Measurements from ENCODE around the gene MLLT6. TPM values are rescaled to one million over a fixed set of nuclear protein-coding genes. Genes with fewer than 3 reads are reported as not detected.

Gene MLLT6
- total RNA-seq, 1 donor from 2014 or later: 155 TPM

DNA sequence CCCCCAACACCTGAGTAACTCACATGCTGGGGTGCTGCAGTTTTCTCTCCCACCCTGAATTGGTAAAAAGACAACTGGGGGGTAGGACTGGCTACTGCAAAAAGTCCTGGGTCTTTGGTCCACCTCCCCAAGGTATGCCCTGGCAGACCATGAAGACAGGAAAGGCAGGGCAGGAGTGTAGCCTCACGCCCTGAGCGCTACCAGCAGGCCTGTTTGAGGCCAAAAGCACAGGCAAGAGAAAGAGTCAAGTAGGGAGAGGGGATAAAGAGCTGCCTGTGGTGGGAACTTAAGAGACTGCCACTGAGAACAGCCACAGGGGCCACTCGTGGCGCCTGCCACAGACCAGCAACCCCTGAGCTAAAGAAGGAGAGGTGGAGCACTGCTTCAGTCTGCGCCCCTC, 61.3 kb downstream of the MLLT6 start:
- no peaks in the 10 kb centered on the region for H3K4me1 Mint-ChIP-seq (ENCODE audit: low read depth)
- TF ChIP-seq, protein P1, sequence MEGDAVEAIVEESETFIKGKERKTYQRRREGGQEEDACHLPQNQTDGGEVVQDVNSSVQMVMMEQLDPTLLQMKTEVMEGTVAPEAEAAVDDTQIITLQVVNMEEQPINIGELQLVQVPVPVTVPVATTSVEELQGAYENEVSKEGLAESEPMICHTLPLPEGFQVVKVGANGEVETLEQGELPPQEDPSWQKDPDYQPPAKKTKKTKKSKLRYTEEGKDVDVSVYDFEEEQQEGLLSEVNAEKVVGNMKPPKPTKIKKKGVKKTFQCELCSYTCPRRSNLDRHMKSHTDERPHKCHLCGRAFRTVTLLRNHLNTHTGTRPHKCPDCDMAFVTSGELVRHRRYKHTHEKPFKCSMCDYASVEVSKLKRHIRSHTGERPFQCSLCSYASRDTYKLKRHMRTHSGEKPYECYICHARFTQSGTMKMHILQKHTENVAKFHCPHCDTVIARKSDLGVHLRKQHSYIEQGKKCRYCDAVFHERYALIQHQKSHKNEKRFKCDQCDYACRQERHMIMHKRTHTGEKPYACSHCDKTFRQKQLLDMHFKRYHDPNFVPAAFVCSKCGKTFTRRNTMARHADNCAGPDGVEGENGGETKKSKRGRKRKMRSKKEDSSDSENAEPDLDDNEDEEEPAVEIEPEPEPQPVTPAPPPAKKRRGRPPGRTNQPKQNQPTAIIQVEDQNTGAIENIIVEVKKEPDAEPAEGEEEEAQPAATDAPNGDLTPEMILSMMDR (IDR thresholded peaks at IDR 0.05; ENCODE audit: unreplicated experiment): no peak
- no peak overlapping the region for H3K27ac Mint-ChIP-seq
- no peaks in the 10 kb centered on the region for H3K27me3 Mint-ChIP-seq
- no peak overlapping the region for H3K4me3 Mint-ChIP-seq (ENCODE audit: low read depth)
- no peak for DNase-seq (ENCODE audit: low spot score, unreplicated experiment)
- peaks cover 25% of the 10 kb centered on the region for H3K36me3 Mint-ChIP-seq (ENCODE audit: insufficient read depth)
- no peaks in the 10 kb centered on the region for H3K9me3 Mint-ChIP-seq (ENCODE audit: low read depth)

GRCh38 chr17:38768417-38768816, 63.3 kb downstream of the MLLT6 start:
- DNase-seq (ENCODE audit: low spot score, unreplicated experiment): no peak
- TF ChIP-seq, protein P1 (IDR thresholded peaks at IDR 0.05; ENCODE audit: unreplicated experiment): no peak
- Mint-ChIP-seq H3K36me3 (ENCODE audit: insufficient read depth) (peaks cover 30% of the 10 kb centered on the region), H3K4me1 (ENCODE audit: low read depth) (no peaks in the 10 kb centered on the region), H3K4me3 (ENCODE audit: low read depth) (no peak overlapping the region), H3K9me3 (ENCODE audit: low read depth) (no peaks in the 10 kb centered on the region), H3K27ac (no peak overlapping the region), H3K27me3 (no peaks in the 10 kb centered on the region)

GRCh38 chr17:38773258-38773657, 68.2 kb downstream of the MLLT6 start:
- Mint-ChIP-seq H3K27ac (no peak overlapping the region), H3K4me3 (ENCODE audit: low read depth) (no peak overlapping the region), H3K27me3 (no peaks in the 10 kb centered on the region), H3K36me3 (ENCODE audit: insufficient read depth) (peaks cover 21% of the 10 kb centered on the region), H3K4me1 (ENCODE audit: low read depth) (no peaks in the 10 kb centered on the region), H3K9me3 (ENCODE audit: low read depth) (no peaks in the 10 kb centered on the region)
- no peak for DNase-seq (ENCODE audit: low spot score, unreplicated experiment)
- TF ChIP-seq, protein P1 (IDR thresholded peaks at IDR 0.05; ENCODE audit: unreplicated experiment): no peak

GRCh38 chr17:38777641-38778250, 72.7 kb downstream of the MLLT6 start:
- H3K9me3 Mint-ChIP-seq (ENCODE audit: low read depth): no peaks in the 10 kb centered on the region
- DNase-seq (ENCODE audit: low spot score, unreplicated experiment): no peak
- TF ChIP-seq, protein P1 (IDR thresholded peaks at IDR 0.05; ENCODE audit: unreplicated experiment): no peak
- no peaks in the 10 kb centered on the region for H3K4me1 Mint-ChIP-seq (ENCODE audit: low read depth)
- peaks cover 23% of the 10 kb centered on the region for H3K36me3 Mint-ChIP-seq (ENCODE audit: insufficient read depth)
- H3K27ac Mint-ChIP-seq: no peak overlapping the region
- H3K4me3 Mint-ChIP-seq (ENCODE audit: low read depth): no peak overlapping the region
- H3K27me3 Mint-ChIP-seq: no peaks in the 10 kb centered on the region

Small RNA genes within 50 kb of the gene (microRNA-seq; reads per million reads assigned to microRNA genes)
- gene MIR4726 (ENCODE audit: borderline number of aligned reads, unreplicated experiment) (4.8 reads per million), gene MIR4734 (ENCODE audit: borderline number of aligned reads, unreplicated experiment) (3.0 reads per million)

Other genes with a start within 250 kb of the MLLT6 start
- 13.8 and 16.7 TPM in 2 replicates for gene SRCIN1, start 99.3 kb upstream of the MLLT6 start, total RNA-seq
- 8.2 and 10.0 TPM in 2 replicates for gene EPOP, start 30.3 kb upstream of the MLLT6 start, total RNA-seq
- gene CISD3, start 25.1 kb downstream of the MLLT6 start, total RNA-seq: 5.1 and 5.9 TPM in 2 replicates
- gene PCGF2, start 43.1 kb downstream of the MLLT6 start, total RNA-seq: 109 and 112 TPM in 2 replicates
- 134 and 138 TPM in 2 replicates for gene PSMB3, start 47.5 kb downstream of the MLLT6 start, total RNA-seq
- 66.8 and 77.8 TPM in 2 replicates for gene PIP4K2B, start 94.3 kb downstream of the MLLT6 start, total RNA-seq
- 17.1 and 19.9 TPM in 2 replicates for gene CWC25, start 120.0 kb downstream of the MLLT6 start, total RNA-seq
- gene RPL23, start 148.4 kb downstream of the MLLT6 start, total RNA-seq: 1,623 and 1,642 TPM in 2 replicates
- 134 and 135 TPM in 2 replicates for gene LASP1, start 164.8 kb downstream of the MLLT6 start, total RNA-seq

All from progenitor cell of endocrine pancreas (in vitro differentiated cells).